NCI-H1436 treated with DMSO at 0.1 percent for 48 hours (cell line): ENCODE data around the gene WWOX.
"Not testable (repeated sequence)": the region's sequence is repeated elsewhere in the genome, so short reads cannot be mapped to it uniquely, and the experiment has no call there.

Experiments used
- DNase-seq: peaks from one replicate; lab custom pipeline; 2025; lab: John Stamatoyannopoulos, UW

Gene WWOX

GRCh38 chr16:79026117-79026516, 926.7 kb downstream of the WWOX start:
- DNase-seq: no peak

- DNase-seq: no peak
These were observed 937.1 kb downstream of the WWOX start for GRCh38 chr16:79036541-79036940.

- DNase-seq: no peak
These were observed 938.3 kb downstream of the WWOX start for GRCh38 chr16:79037521-79038373.

GRCh38 chr16:79041206-79041605, 941.8 kb downstream of the WWOX start:
- no peak for DNase-seq

- no peak for DNase-seq
These were observed 942.7 kb downstream of the WWOX start for GRCh38 chr16:79042141-79042540.

GRCh38 chr16:79042886-79043285, 943.4 kb downstream of the WWOX start:
- DNase-seq: no peak

GRCh38 chr16:79045191-79045590, 945.7 kb downstream of the WWOX start:
- no peak for DNase-seq

GRCh38 chr16:79047337-79047736, 947.9 kb downstream of the WWOX start:
- DNase-seq: no peak

- DNase-seq: peak; percentile 21
These were observed 949.6 kb downstream of the WWOX start for GRCh38 chr16:79049040-79049439.

GRCh38 chr16:79050063-79050462, 950.6 kb downstream of the WWOX start:
- no peak for DNase-seq

GRCh38 chr16:79051313-79051712, 951.9 kb downstream of the WWOX start:
- no peak for DNase-seq

GRCh38 chr16:79052198-79052597, 952.7 kb downstream of the WWOX start:
- not testable (repeated sequence) for DNase-seq

GRCh38 chr16:79053577-79053976, 954.1 kb downstream of the WWOX start:
- no peak for DNase-seq

GRCh38 chr16:79054211-79054984, 954.9 kb downstream of the WWOX start:
- no peak for DNase-seq

- DNase-seq: no peak
These were observed 956.0 kb downstream of the WWOX start for GRCh38 chr16:79055251-79055970.

GRCh38 chr16:79061181-79061580, 961.7 kb downstream of the WWOX start:
- no peak for DNase-seq

- no peak for DNase-seq
These were observed 962.9 kb downstream of the WWOX start for GRCh38 chr16:79062336-79062735.

- no peak for DNase-seq
These were observed 963.4 kb downstream of the WWOX start for GRCh38 chr16:79062821-79063220.

GRCh38 chr16:79064256-79064972, 965.0 kb downstream of the WWOX start:
- DNase-seq: no peak

- DNase-seq: peak; percentile 90
These were observed 967.1 kb downstream of the WWOX start for GRCh38 chr16:79066561-79066960.

GRCh38 chr16:79067600-79067999, 968.1 kb downstream of the WWOX start:
- no peak for DNase-seq

- DNase-seq: no peak
These were observed 969.7 kb downstream of the WWOX start for GRCh38 chr16:79069121-79069520.
